Fibroblast of gingiva (primary cell): ENCODE measurements around the gene TGFBR3.

ENCODE experiments used
- DNase-seq: peaks from one replicate; pipeline ENCODE4 v3.0.0-alpha.2; 2011; ENCODE audit warnings: low read depth

Gene TGFBR3

GRCh38 chr1:91885716-91886506 is at the start of gene TGFBR3:
TGFBR3 (minus strand) TSS chr1:91886151; CDS start chr1:91861531, 24,620 bp downstream.
- DNase-seq, result peak; percentile 98

GRCh38 chr1:91929250-91929649 is 43.3 kb upstream of the TGFBR3 start:
- peak; percentile 7 for DNase-seq

- no peak for DNase-seq
These were observed 42.1 kb upstream of the TGFBR3 start for GRCh38 chr1:91928026-91928425.

- no peak for DNase-seq
These were observed 39.9 kb upstream of the TGFBR3 start for GRCh38 chr1:91925644-91926435.

- DNase-seq, result peak; percentile 60
These were observed 38.2 kb upstream of the TGFBR3 start for GRCh38 chr1:91924146-91924545.

GRCh38 chr1:91919962-91920361 is 34.0 kb upstream of the TGFBR3 start:
- DNase-seq, result no peak

GRCh38 chr1:91916811-91917460 is 31.0 kb upstream of the TGFBR3 start:
- DNase-seq, result no peak

- DNase-seq, result no peak
These were observed 30.1 kb upstream of the TGFBR3 start for GRCh38 chr1:91916046-91916445.

GRCh38 chr1:91913018-91913417 is 27.1 kb upstream of the TGFBR3 start:
- DNase-seq, result no peak

GRCh38 chr1:91912266-91912665 is 26.3 kb upstream of the TGFBR3 start:
- no peak for DNase-seq

GRCh38 chr1:91901231-91901630 is 15.3 kb upstream of the TGFBR3 start:
- DNase-seq, result peak; percentile 70

- peak; percentile 94 for DNase-seq
These were observed 14.6 kb upstream of the TGFBR3 start for GRCh38 chr1:91900562-91900961.

- no peak for DNase-seq
These were observed 11.1 kb upstream of the TGFBR3 start for GRCh38 chr1:91897016-91897415.

- no peak for DNase-seq
These were observed 10.0 kb upstream of the TGFBR3 start for GRCh38 chr1:91895832-91896556.

GRCh38 chr1:91894036-91894761 is 8.2 kb upstream of the TGFBR3 start:
- DNase-seq, result peak; percentile 56

GRCh38 chr1:91891969-91892368 is 6.0 kb upstream of the TGFBR3 start:
- DNase-seq, result no peak

GRCh38 chr1:91891454-91891853 is 5.5 kb upstream of the TGFBR3 start:
- DNase-seq, result peak; percentile 88

- no peak for DNase-seq
These were observed 3.9 kb upstream of the TGFBR3 start for GRCh38 chr1:91889717-91890459.

- DNase-seq, result no peak
These were observed 687 bp downstream of the TGFBR3 start for GRCh38 chr1:91885213-91885715.

- DNase-seq, result peak; percentile 21
These were observed 1.3 kb downstream of the TGFBR3 start for GRCh38 chr1:91884459-91885212.
